RWPE2 (cell line): ENCODE data around the gene HSD17B12.

Experiments
- ATAC-seq: fragments of 200-7000 bp; cut with Tn5 transposase; 3 replicates; pipeline ENCODE4 v1.9.1; 2021; ENCODE audit warnings: low read depth
- DNase-seq: peaks from one replicate; pipeline ENCODE4 v3.0.0-alpha.2; 2020; ENCODE audit warnings: low spot score
- H3K27ac ChIP-seq: fragments of 450-650 bp; 2 replicates; pipeline ENCODE4 v1.5.1; 2017; ENCODE audit warnings: mild to moderate bottlenecking; ENCODE audit not compliant: poor library complexity, severe bottlenecking
- H3K27me3 ChIP-seq: fragments of 250-450 bp; sonication (Bioruptor Pico); 2 replicates; pipeline ENCODE4 v1.5.1; 2021; ENCODE audit warnings: mild to moderate bottlenecking, moderate library complexity; ENCODE audit not compliant: insufficient read depth, poor library complexity, severe bottlenecking
- H3K36me3 ChIP-seq: fragments of 250-450 bp; sonication (Bioruptor Pico); 2 replicates; pipeline ENCODE4 v1.5.1; 2020; ENCODE audit warnings: low read depth, mild to moderate bottlenecking, moderate library complexity
- H3K4me1 ChIP-seq: fragments of 250-450 bp; sonication (Bioruptor Pico); 2 replicates; pipeline ENCODE4 v1.5.1; 2021; ENCODE audit warnings: mild to moderate bottlenecking, moderate library complexity; ENCODE audit not compliant: insufficient read depth, poor library complexity, severe bottlenecking
- H3K4me3 ChIP-seq: fragments of 250-450 bp; sonication (Bioruptor Pico); 2 replicates; pipeline ENCODE4 v1.5.1; 2021; ENCODE audit warnings: mild to moderate bottlenecking, moderate library complexity; ENCODE audit not compliant: severe bottlenecking
- H3K9me3 ChIP-seq: fragments of 250-450 bp; sonication (Bioruptor Pico); 2 replicates; pipeline ENCODE4 v1.5.1; 2021; ENCODE audit warnings: mild to moderate bottlenecking, moderate library complexity; ENCODE audit not compliant: severe bottlenecking
- CTCF ChIP-seq: fragments of 450-650 bp; IDR thresholded peaks from one replicate; pipeline ENCODE4 v1.5.1; 2017; ENCODE audit warnings: mild to moderate bottlenecking, moderate library complexity; ENCODE audit not compliant: poor library complexity, severe bottlenecking

Gene HSD17B12

GRCh38 chr11:43747130-43747802, 66.7 kb downstream of the HSD17B12 start:
- no peak overlapping the region for H3K4me3 ChIP-seq
- H3K27ac ChIP-seq = no peak overlapping the region
- H3K36me3 ChIP-seq = peaks cover 38% of the 10 kb centered on the region
- TF ChIP-seq CTCF = no peak
- DNase-seq (no peak), ATAC-seq (no peak)
- H3K9me3 ChIP-seq = no peaks in the 10 kb centered on the region
- H3K27me3 ChIP-seq = no peaks in the 10 kb centered on the region
- H3K4me1 ChIP-seq = no peaks in the 10 kb centered on the region

- Histone ChIP-seq H3K27me3 (no peaks in the 10 kb centered on the region), H3K9me3 (no peaks in the 10 kb centered on the region), H3K36me3 (peaks cover 43% of the 10 kb centered on the region), H3K27ac (no peak overlapping the region), H3K4me3 (no peak overlapping the region), H3K4me1 (no peaks in the 10 kb centered on the region)
- TF ChIP-seq CTCF = no peak
- DNase-seq (no peak), ATAC-seq (no peak)
These were observed 67.6 kb downstream of the HSD17B12 start for GRCh38 chr11:43748095-43748494.

- no peaks in the 10 kb centered on the region for H3K4me1 ChIP-seq
- ATAC-seq (no peak), DNase-seq (no peak)
- H3K36me3 ChIP-seq = peaks cover 57% of the 10 kb centered on the region
- no peak overlapping the region for H3K27ac ChIP-seq
- no peak overlapping the region for H3K4me3 ChIP-seq
- no peaks in the 10 kb centered on the region for H3K27me3 ChIP-seq
- no peaks in the 10 kb centered on the region for H3K9me3 ChIP-seq
- TF ChIP-seq CTCF = no peak
These were observed 71.2 kb downstream of the HSD17B12 start for GRCh38 chr11:43751726-43752125.

- no peaks in the 10 kb centered on the region for H3K9me3 ChIP-seq
- no peak overlapping the region for H3K4me3 ChIP-seq
- ATAC-seq (no peak), DNase-seq (no peak)
- H3K36me3 ChIP-seq = peaks cover 61% of the 10 kb centered on the region
- no peak for TF ChIP-seq CTCF
- no peaks in the 10 kb centered on the region for H3K27me3 ChIP-seq
- H3K4me1 ChIP-seq = no peaks in the 10 kb centered on the region
- no peak overlapping the region for H3K27ac ChIP-seq
These were observed 76.0 kb downstream of the HSD17B12 start for GRCh38 chr11:43756575-43756974.

- Histone ChIP-seq H3K4me3 (no peak overlapping the region), H3K27me3 (no peaks in the 10 kb centered on the region), H3K36me3 (peaks cover 54% of the 10 kb centered on the region), H3K4me1 (no peaks in the 10 kb centered on the region), H3K9me3 (no peaks in the 10 kb centered on the region), H3K27ac (no peak overlapping the region)
- ATAC-seq (no peak), DNase-seq (no peak)
- TF ChIP-seq CTCF = no peak
These were observed 78.4 kb downstream of the HSD17B12 start for GRCh38 chr11:43758927-43759326.
